DOHH2 (cell line): ENCODE data around the gene KLHDC1.

ENCODE experiments used
- EZH2phosphoT487 ChIP-seq: fragments of 200-600 bp; sonication (generic); IDR thresholded peaks from 2 replicates; pipeline ENCODE4 v1.6.1; 2017; ENCODE audit warnings: borderline replicate concordance, mild to moderate bottlenecking, antibody characterized with exemption, low read length, moderate library complexity, mixed read lengths
- TF ChIP-seq, protein P1 (sequence below): fragments of 200-600 bp; sonication (generic); IDR thresholded peaks from one replicate; pipeline ENCODE4 v1.5.1; 2014; ENCODE audit warnings: antibody characterized with exemption, mild to moderate bottlenecking, low read depth, low read length; ENCODE audit not compliant: poor library complexity, severe bottlenecking

DNA sequence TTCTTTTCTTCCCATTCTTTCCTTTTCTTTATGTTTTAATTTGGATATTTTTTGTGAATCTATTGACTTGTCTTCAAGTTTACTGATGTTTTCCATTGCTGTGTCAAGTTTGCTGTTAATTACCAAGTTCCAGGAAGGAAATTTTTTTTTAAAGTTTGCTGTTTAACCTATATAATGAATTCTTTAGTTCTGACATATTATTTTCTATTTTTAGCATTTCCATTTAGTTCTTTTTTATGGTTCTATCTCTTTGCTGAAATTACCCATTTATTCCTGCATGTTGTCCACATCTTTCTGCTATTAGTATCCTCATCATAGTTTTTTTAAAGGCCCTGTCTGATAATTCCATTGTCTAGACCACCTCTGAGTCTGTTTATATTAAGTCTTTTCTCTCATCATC is 27.8 kb downstream of the KLHDC1 start:
- TF ChIP-seq, protein P1, sequence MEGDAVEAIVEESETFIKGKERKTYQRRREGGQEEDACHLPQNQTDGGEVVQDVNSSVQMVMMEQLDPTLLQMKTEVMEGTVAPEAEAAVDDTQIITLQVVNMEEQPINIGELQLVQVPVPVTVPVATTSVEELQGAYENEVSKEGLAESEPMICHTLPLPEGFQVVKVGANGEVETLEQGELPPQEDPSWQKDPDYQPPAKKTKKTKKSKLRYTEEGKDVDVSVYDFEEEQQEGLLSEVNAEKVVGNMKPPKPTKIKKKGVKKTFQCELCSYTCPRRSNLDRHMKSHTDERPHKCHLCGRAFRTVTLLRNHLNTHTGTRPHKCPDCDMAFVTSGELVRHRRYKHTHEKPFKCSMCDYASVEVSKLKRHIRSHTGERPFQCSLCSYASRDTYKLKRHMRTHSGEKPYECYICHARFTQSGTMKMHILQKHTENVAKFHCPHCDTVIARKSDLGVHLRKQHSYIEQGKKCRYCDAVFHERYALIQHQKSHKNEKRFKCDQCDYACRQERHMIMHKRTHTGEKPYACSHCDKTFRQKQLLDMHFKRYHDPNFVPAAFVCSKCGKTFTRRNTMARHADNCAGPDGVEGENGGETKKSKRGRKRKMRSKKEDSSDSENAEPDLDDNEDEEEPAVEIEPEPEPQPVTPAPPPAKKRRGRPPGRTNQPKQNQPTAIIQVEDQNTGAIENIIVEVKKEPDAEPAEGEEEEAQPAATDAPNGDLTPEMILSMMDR, result no peak
- TF ChIP-seq EZH2phosphoT487, result no peak
